ENCODE results near the gene CIITA. TPM values are rescaled to one million over a fixed set of nuclear protein-coding genes. Genes with fewer than 3 reads are reported as not detected.

CIITA gene
- total RNA-seq, 3 donors from 2014 or later = 5.6 to 14.6 (median 11.1) TPM

DNA sequence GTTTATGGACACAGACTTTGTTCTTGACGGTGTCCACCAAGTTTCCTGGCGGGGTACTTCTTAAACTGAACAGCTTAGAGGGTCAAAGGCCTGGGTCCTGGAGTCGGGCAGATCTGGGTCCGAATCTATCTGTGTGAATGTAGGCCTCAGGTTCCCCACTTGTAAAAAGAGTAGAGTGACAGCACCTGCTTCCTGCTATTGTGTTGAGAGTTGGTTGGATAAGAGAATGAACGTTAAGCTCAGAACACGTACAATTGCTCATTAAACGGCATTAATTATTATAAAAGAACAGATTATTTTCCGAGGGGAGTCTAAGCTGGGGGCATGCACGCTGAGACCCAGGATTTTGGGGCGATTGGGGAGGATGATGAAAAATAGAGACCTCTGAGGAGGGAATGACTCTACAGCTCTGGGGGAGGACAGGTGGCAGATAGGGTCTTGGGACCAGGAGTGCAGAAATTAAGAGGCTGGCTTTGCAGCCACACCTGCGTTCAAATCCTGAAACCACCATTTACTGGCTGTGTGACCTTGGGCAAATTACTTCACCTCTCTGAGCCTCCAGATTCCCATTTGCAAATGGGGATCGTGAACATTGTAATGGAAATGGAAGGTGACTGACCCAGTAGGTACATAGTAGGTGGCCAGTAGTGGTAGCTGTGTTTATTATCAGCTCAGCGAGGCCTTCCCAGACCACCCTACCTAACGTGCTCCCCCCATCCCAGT lies 68.2 kb downstream of the CIITA start:
- H3K27ac ChIP-seq = peak overlapping the region; percentile 83 to 86
- H3K9me3 ChIP-seq = no peaks in the 10 kb centered on the region
- H3K36me3 ChIP-seq = no peaks in the 10 kb centered on the region
- peak overlapping the region; percentile 94 to 96 (median 96) for H3K4me3 ChIP-seq
- no peaks in the 10 kb centered on the region for H3K27me3 ChIP-seq
- peaks cover 8 to 27% of the 10 kb centered on the region in 2 donors for H3K4me1 ChIP-seq
- intact Hi-C loops (cut with DNase I; ENCODE audit: low total_unique reads) = no loop called here
- TF ChIP-seq POLR2A (IDR thresholded peaks at IDR 0.05) (no peak), POLR2AphosphoS5 (IDR thresholded peaks at IDR 0.05) (no peak)
- TF ChIP-seq, protein P1, sequence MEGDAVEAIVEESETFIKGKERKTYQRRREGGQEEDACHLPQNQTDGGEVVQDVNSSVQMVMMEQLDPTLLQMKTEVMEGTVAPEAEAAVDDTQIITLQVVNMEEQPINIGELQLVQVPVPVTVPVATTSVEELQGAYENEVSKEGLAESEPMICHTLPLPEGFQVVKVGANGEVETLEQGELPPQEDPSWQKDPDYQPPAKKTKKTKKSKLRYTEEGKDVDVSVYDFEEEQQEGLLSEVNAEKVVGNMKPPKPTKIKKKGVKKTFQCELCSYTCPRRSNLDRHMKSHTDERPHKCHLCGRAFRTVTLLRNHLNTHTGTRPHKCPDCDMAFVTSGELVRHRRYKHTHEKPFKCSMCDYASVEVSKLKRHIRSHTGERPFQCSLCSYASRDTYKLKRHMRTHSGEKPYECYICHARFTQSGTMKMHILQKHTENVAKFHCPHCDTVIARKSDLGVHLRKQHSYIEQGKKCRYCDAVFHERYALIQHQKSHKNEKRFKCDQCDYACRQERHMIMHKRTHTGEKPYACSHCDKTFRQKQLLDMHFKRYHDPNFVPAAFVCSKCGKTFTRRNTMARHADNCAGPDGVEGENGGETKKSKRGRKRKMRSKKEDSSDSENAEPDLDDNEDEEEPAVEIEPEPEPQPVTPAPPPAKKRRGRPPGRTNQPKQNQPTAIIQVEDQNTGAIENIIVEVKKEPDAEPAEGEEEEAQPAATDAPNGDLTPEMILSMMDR (IDR thresholded peaks at IDR 0.05) = no peak
- DNase-seq (ENCODE audit: low spot score in 2 of 2) = no peak

DNA sequence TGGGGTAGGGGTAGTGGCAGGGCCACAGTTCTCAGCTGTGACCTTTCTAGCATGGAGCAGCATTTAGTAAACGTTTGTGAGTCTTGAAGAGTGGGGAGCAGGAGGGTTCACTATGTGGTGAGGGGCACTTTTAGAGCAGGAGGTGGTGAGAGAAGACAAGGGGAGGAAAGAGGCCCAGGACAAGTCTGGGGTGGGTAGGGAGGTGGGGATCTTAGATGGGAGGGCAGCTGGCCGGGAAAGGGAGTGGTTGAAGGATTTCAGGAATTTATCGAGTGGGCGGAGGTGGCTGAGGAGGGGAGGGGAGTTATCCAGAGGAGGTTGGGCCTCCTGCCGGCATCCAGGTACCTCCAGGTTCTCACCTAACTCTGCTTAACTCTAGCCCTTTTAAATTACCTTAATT lies 69.3 kb downstream of the CIITA start:
- Histone ChIP-seq H3K36me3 (no peaks in the 10 kb centered on the region), H3K4me3 (peak overlapping the region in 2 of 3 donors; percentile 94 to 96), H3K27ac (peak overlapping the region; percentile 37 to 65), H3K27me3 (no peaks in the 10 kb centered on the region), H3K9me3 (no peaks in the 10 kb centered on the region), H3K4me1 (peaks cover 5 to 17% of the 10 kb centered on the region in 2 donors)
- intact Hi-C loops (cut with DNase I; ENCODE audit: low total_unique reads) = no loop called here
- TF ChIP-seq, protein P1 (IDR thresholded peaks at IDR 0.05) = no peak
- no peak for TF ChIP-seq POLR2AphosphoS5 (IDR thresholded peaks at IDR 0.05)
- no peak for TF ChIP-seq POLR2A (IDR thresholded peaks at IDR 0.05)
- DNase-seq (ENCODE audit: low spot score in 2 of 2) = peak in 1 of 2 donors; percentile 65

DNA sequence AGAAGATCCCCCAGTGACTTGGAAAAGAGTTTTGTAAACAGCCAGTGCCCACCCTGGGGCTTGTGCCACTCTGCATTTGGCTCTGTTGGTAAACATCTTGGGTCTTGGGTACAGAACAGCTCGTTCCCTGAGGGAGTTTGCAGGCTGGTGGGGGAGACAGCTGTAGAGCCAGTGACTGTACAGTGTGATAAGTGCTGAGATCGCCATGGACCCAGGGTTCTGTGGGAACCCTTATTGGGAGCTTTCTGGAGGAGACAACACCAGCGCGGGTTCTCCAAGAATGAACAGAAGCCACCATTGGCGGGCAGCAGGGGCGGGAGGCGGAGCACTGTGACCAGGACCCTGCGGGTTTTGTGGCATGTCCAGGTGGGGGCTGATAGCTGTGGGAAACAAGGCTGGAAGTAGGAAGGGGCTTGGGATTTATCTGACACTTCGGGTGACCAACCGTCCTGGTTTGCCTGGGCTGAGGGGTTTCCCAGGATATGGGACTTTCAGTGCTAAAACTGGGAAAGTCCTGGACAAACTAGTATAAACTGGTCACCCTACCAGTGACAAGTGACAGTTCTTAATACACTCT lies 70.3 kb downstream of the CIITA start:
- Histone ChIP-seq H3K9me3 (no peaks in the 10 kb centered on the region), H3K36me3 (no peaks in the 10 kb centered on the region), H3K27ac (peak overlapping the region; percentile 28 to 37), H3K4me1 (peaks cover 5 to 17% of the 10 kb centered on the region in 2 donors), H3K27me3 (no peaks in the 10 kb centered on the region), H3K4me3 (peak overlapping the region in 1 of 3 donors; percentile 94)
- DNase-seq (ENCODE audit: low spot score in 2 of 2) = no peak
- TF ChIP-seq, protein P1 (IDR thresholded peaks at IDR 0.05) = no peak
- no peak for TF ChIP-seq POLR2AphosphoS5 (IDR thresholded peaks at IDR 0.05)
- no peak for TF ChIP-seq POLR2A (IDR thresholded peaks at IDR 0.05)
- intact Hi-C loops (cut with DNase I; ENCODE audit: low total_unique reads) = no loop called here

DNA sequence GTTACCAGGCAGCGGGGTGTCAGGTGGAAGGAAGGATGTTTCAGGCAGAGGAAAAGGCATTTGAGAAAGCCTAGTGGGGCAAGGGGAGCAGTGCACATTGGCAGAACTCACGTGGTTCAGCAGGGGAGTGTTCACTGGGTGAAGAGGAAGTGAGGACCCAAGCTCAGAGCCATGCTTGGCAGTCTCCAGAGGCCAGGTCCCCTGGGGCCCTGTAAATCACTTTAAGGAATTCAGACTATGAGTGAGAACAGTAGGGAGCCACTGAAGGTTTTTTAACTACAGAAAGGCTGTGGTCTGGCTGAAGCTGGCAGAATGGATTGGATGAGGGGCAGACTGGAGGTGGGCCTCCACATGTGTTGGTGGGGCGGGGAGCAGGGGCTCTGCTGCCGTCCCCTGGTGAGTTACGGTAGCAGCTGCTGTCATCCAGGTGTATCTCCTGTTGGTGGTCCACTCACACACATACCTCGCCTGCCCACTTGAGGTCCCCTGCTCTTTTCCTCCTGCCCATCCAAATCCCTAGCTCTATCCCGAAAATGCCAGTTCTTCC lies 72.5 kb downstream of the CIITA start:
- intact Hi-C loops (cut with DNase I; ENCODE audit: low total_unique reads) = no loop called here
- no peaks in the 10 kb centered on the region for H3K27me3 ChIP-seq
- no peaks in the 10 kb centered on the region for H3K36me3 ChIP-seq
- DNase-seq (ENCODE audit: low spot score in 2 of 2) = no peak
- TF ChIP-seq POLR2AphosphoS5 (IDR thresholded peaks at IDR 0.05) (no peak), POLR2A (IDR thresholded peaks at IDR 0.05) (no peak)
- TF ChIP-seq, protein P1 (IDR thresholded peaks at IDR 0.05) = peak in 1 of 3 donors; percentile 38
- peak overlapping the region; percentile 60 for H3K27ac ChIP-seq
- H3K9me3 ChIP-seq = no peaks in the 10 kb centered on the region
- H3K4me3 ChIP-seq = no peak overlapping the region
- H3K4me1 ChIP-seq = peaks cover 0 to 15% of the 10 kb centered on the region in 2 donors

DNA sequence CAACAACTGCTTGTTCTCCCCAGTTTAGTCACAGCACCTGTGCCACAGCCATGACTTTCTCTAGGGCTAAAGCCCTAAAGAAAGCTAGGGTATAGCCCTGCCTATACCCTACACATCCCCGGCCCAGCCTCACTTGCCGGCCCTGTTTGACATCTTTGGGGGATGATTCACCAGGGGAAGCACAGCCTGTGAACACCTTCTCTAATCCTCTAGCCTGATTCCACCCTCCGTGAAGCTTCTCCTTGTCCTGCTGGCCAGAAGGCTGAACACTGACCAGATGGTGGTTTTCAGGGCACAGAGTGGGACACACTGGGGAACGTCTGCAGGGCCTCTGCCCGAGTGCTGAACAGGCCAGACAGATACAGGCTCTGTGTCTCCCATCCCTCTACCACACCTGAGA lies 73.4 kb downstream of the CIITA start:
- no peaks in the 10 kb centered on the region for H3K9me3 ChIP-seq
- peaks cover 0 to 13% of the 10 kb centered on the region in 2 donors for H3K4me1 ChIP-seq
- H3K36me3 ChIP-seq = no peaks in the 10 kb centered on the region
- intact Hi-C loops (cut with DNase I; ENCODE audit: low total_unique reads) = no loop called here
- TF ChIP-seq POLR2A (IDR thresholded peaks at IDR 0.05) = no peak
- TF ChIP-seq, protein P1 (IDR thresholded peaks at IDR 0.05) = no peak
- TF ChIP-seq POLR2AphosphoS5 (IDR thresholded peaks at IDR 0.05) = no peak
- no peak overlapping the region for H3K4me3 ChIP-seq
- no peaks in the 10 kb centered on the region for H3K27me3 ChIP-seq
- H3K27ac ChIP-seq = peak overlapping the region in 1 of 2 donors; percentile 60
- no peak for DNase-seq (ENCODE audit: low spot score in 2 of 2)
